GM23338 (cell line): Measurements from ENCODE around the gene SASH1.

Source experiments
- CREB1 ChIP-seq: fragments of 250-450 bp; sonication (Bioruptor Pico); IDR thresholded peaks from 2 replicates; pipeline ENCODE4 v1.5.0; 2020; ENCODE audit warnings: low read depth, mild to moderate bottlenecking, moderate library complexity
- EZH2 ChIP-seq: fragments of 200-600 bp; sonication (generic); IDR thresholded peaks from one replicate; pipeline ENCODE4 v1.8.0; 2017; ENCODE audit warnings: antibody characterized with exemption, mild to moderate bottlenecking, low read depth; ENCODE audit not compliant: unreplicated experiment
- EZH2phosphoT487 ChIP-seq: fragments of 200-600 bp; sonication (generic); IDR thresholded peaks from one replicate; pipeline ENCODE4 v1.8.1; 2018; ENCODE audit warnings: antibody characterized with exemption; ENCODE audit not compliant: unreplicated experiment
- JUNB ChIP-seq: IDR thresholded peaks from one replicate; pipeline ENCODE4 v1.6.1; 2016; ENCODE audit warnings: antibody characterized with exemption; ENCODE audit not compliant: unreplicated experiment
- NANOG ChIP-seq: IDR thresholded peaks from 2 replicates; pipeline ENCODE4 v1.6.1; 2016; ENCODE audit warnings: antibody characterized with exemption, borderline replicate concordance
- POLR2AphosphoS5 ChIP-seq: IDR thresholded peaks from 2 replicates; pipeline ENCODE4 v1.6.1; 2016; ENCODE audit warnings: antibody characterized with exemption, low read depth
- STAT1 ChIP-seq: IDR thresholded peaks from one replicate; pipeline ENCODE4 v1.6.1; 2016; ENCODE audit warnings: antibody characterized with exemption; ENCODE audit not compliant: unreplicated experiment
- ZNF114 ChIP-seq: fragments of 250-450 bp; sonication (Bioruptor Pico); IDR thresholded peaks from 2 replicates; pipeline ENCODE4 v1.5.0; 2020; ENCODE audit warnings: mild to moderate bottlenecking, moderate library complexity
- ZNF331 ChIP-seq: fragments of 250-450 bp; sonication (Bioruptor Pico); IDR thresholded peaks from 2 replicates; pipeline ENCODE4 v1.5.0; 2020; ENCODE audit warnings: low read depth, mild to moderate bottlenecking, moderate library complexity
- TF ChIP-seq, protein P1 (sequence below): IDR thresholded peaks from one replicate; pipeline ENCODE4 v1.6.1; 2018; ENCODE audit warnings: antibody characterized with exemption; ENCODE audit not compliant: unreplicated experiment
- TF ChIP-seq, protein P2 (sequence below), 2 experiments: fragments of 200-600 bp in 1 of 2; sonication (generic) in 1 of 2; conservative IDR thresholded peaks; 2 replicates each; pipeline versions ENCODE4 v1.5.1 to v1.6.1; 2016 to 2017; ENCODE audit warnings: antibody characterized with exemption in 2 of 2, low read depth in 2 of 2, mild to moderate bottlenecking in 2 of 2, moderate library complexity in 1 of 2
- TF ChIP-seq, protein P3 (sequence below): fragments of 250-450 bp; sonication (Bioruptor Pico); IDR thresholded peaks from 2 replicates; pipeline ENCODE4 v1.5.0; 2020; ENCODE audit warnings: mild to moderate bottlenecking, moderate library complexity
- TF ChIP-seq, protein P4 (sequence below): IDR thresholded peaks from 2 replicates; pipeline ENCODE4 v1.6.1; 2016; ENCODE audit warnings: antibody characterized with exemption

DNA sequence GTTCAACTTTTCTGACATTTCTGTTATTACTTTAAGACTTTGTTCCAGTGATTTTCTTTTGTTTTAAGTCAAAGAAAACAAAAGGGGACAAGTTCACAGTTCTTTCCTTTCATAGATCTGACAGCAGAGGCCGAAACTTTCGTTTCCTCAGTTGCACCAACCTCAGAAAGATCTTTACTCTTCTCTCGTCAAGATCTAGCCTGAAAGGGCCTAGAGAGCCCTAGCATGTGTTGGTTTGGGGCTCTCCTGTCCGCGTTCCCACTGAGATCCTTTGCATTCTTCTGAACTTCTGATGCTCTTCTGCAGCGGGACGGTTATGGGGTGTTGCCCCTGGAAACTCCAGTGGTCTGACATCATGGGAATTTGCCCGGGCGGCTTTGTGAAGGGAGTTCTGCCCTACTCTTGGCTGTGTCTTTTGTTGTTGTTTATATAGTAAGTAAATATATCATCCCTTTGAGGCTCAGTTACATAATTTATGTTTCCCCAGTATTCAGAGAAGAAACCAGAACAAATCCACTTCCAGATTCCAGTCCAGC lies 129.1 kb downstream of the SASH1 start:
- TF ChIP-seq, protein P1, sequence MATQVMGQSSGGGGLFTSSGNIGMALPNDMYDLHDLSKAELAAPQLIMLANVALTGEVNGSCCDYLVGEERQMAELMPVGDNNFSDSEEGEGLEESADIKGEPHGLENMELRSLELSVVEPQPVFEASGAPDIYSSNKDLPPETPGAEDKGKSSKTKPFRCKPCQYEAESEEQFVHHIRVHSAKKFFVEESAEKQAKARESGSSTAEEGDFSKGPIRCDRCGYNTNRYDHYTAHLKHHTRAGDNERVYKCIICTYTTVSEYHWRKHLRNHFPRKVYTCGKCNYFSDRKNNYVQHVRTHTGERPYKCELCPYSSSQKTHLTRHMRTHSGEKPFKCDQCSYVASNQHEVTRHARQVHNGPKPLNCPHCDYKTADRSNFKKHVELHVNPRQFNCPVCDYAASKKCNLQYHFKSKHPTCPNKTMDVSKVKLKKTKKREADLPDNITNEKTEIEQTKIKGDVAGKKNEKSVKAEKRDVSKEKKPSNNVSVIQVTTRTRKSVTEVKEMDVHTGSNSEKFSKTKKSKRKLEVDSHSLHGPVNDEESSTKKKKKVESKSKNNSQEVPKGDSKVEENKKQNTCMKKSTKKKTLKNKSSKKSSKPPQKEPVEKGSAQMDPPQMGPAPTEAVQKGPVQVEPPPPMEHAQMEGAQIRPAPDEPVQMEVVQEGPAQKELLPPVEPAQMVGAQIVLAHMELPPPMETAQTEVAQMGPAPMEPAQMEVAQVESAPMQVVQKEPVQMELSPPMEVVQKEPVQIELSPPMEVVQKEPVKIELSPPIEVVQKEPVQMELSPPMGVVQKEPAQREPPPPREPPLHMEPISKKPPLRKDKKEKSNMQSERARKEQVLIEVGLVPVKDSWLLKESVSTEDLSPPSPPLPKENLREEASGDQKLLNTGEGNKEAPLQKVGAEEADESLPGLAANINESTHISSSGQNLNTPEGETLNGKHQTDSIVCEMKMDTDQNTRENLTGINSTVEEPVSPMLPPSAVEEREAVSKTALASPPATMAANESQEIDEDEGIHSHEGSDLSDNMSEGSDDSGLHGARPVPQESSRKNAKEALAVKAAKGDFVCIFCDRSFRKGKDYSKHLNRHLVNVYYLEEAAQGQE: no peak
- TF ChIP-seq, protein P2, sequence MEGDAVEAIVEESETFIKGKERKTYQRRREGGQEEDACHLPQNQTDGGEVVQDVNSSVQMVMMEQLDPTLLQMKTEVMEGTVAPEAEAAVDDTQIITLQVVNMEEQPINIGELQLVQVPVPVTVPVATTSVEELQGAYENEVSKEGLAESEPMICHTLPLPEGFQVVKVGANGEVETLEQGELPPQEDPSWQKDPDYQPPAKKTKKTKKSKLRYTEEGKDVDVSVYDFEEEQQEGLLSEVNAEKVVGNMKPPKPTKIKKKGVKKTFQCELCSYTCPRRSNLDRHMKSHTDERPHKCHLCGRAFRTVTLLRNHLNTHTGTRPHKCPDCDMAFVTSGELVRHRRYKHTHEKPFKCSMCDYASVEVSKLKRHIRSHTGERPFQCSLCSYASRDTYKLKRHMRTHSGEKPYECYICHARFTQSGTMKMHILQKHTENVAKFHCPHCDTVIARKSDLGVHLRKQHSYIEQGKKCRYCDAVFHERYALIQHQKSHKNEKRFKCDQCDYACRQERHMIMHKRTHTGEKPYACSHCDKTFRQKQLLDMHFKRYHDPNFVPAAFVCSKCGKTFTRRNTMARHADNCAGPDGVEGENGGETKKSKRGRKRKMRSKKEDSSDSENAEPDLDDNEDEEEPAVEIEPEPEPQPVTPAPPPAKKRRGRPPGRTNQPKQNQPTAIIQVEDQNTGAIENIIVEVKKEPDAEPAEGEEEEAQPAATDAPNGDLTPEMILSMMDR (conservative IDR thresholded peaks at IDR 0.05; ENCODE audit: low read depth in 2 of 2): no peak
- TF ChIP-seq STAT1 (no peak), POLR2AphosphoS5 (no peak), EZH2 (no peak), EZH2phosphoT487 (no peak), JUNB (no peak), NANOG (no peak), CREB1 (CRISPR knock-in tag) (no peak), ZNF114 (no peak), ZNF331 (CRISPR knock-in tag) (no peak)
- TF ChIP-seq, protein P3, sequence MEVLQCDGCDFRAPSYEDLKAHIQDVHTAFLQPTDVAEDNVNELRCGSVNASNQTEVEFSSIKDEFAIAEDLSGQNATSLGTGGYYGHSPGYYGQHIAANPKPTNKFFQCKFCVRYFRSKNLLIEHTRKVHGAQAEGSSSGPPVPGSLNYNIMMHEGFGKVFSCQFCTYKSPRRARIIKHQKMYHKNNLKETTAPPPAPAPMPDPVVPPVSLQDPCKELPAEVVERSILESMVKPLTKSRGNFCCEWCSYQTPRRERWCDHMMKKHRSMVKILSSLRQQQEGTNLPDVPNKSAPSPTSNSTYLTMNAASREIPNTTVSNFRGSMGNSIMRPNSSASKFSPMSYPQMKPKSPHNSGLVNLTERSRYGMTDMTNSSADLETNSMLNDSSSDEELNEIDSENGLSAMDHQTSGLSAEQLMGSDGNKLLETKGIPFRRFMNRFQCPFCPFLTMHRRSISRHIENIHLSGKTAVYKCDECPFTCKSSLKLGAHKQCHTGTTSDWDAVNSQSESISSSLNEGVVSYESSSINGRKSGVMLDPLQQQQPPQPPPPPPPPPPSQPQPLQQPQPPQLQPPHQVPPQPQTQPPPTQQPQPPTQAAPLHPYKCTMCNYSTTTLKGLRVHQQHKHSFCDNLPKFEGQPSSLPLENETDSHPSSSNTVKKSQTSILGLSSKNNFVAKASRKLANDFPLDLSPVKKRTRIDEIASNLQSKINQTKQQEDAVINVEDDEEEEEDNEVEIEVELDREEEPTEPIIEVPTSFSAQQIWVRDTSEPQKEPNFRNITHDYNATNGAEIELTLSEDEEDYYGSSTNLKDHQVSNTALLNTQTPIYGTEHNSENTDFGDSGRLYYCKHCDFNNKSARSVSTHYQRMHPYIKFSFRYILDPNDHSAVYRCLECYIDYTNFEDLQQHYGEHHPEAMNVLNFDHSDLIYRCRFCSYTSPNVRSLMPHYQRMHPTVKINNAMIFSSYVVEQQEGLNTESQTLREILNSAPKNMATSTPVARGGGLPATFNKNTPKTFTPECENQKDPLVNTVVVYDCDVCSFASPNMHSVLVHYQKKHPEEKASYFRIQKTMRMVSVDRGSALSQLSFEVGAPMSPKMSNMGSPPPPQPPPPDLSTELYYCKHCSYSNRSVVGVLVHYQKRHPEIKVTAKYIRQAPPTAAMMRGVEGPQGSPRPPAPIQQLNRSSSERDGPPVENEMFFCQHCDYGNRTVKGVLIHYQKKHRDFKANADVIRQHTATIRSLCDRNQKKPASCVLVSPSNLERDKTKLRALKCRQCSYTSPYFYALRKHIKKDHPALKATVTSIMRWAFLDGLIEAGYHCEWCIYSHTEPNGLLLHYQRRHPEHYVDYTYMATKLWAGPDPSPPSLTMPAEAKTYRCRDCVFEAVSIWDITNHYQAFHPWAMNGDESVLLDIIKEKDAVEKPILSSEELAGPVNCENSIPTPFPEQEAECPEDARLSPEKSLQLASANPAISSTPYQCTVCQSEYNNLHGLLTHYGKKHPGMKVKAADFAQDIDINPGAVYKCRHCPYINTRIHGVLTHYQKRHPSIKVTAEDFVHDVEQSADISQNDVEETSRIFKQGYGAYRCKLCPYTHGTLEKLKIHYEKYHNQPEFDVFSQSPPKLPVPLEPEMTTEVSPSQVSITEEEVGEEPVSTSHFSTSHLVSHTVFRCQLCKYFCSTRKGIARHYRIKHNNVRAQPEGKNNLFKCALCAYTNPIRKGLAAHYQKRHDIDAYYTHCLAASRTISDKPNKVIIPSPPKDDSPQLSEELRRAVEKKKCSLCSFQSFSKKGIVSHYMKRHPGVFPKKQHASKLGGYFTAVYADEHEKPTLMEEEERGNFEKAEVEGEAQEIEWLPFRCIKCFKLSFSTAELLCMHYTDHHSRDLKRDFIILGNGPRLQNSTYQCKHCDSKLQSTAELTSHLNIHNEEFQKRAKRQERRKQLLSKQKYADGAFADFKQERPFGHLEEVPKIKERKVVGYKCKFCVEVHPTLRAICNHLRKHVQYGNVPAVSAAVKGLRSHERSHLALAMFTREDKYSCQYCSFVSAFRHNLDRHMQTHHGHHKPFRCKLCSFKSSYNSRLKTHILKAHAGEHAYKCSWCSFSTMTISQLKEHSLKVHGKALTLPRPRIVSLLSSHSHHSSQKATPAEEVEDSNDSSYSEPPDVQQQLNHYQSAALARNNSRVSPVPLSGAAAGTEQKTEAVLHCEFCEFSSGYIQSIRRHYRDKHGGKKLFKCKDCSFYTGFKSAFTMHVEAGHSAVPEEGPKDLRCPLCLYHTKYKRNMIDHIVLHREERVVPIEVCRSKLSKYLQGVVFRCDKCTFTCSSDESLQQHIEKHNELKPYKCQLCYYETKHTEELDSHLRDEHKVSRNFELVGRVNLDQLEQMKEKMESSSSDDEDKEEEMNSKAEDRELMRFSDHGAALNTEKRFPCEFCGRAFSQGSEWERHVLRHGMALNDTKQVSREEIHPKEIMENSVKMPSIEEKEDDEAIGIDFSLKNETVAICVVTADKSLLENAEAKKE (CRISPR knock-in tag): no peak
- TF ChIP-seq, protein P4, sequence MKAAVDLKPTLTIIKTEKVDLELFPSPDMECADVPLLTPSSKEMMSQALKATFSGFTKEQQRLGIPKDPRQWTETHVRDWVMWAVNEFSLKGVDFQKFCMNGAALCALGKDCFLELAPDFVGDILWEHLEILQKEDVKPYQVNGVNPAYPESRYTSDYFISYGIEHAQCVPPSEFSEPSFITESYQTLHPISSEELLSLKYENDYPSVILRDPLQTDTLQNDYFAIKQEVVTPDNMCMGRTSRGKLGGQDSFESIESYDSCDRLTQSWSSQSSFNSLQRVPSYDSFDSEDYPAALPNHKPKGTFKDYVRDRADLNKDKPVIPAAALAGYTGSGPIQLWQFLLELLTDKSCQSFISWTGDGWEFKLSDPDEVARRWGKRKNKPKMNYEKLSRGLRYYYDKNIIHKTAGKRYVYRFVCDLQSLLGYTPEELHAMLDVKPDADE: no peak
